ENCODE results near the gene CDC42EP3.

CDC42EP3 gene

GRCh38 chr2:37653093-37653492, 18.3 kb downstream of the CDC42EP3 start:
- H3K79me2 ChIP-seq (ENCODE audit: insufficient read depth, low read length) = no peaks in the 10 kb centered on the region
- H3K4me1 ChIP-seq (ENCODE audit: insufficient read depth, low read length) = no peaks in the 10 kb centered on the region
- no peak overlapping the region for H3K4me2 ChIP-seq (ENCODE audit: insufficient read depth, low read length)

GRCh38 chr2:37652199-37652640, 19.2 kb downstream of the CDC42EP3 start:
- Histone ChIP-seq H3K27ac (ENCODE audit: low read length) (no peak overlapping the region), H3K36me3 (ENCODE audit: insufficient read depth, low read length) (no peaks in the 10 kb centered on the region), H3K9ac (ENCODE audit: low read depth, low read length) (no peak overlapping the region), H2AFZ (ENCODE audit: low read depth, low read length) (no peak overlapping the region), H3K4me3 (ENCODE audit: low read depth in 1 of 2, low read length in 2 of 2) (no peak overlapping the region), H4K20me1 (ENCODE audit: insufficient read depth, low read length) (no peaks in the 10 kb centered on the region), H3K27me3 (ENCODE audit: insufficient read depth, low read length, poor library complexity) (peaks cover 5% of the 10 kb centered on the region), H3K4me1 (ENCODE audit: insufficient read depth, low read length) (no peaks in the 10 kb centered on the region), H3K79me2 (ENCODE audit: insufficient read depth, low read length) (no peaks in the 10 kb centered on the region), H3K9me3 (ENCODE audit: insufficient read depth, low read length, severe bottlenecking) (no peaks in the 10 kb centered on the region), H3K4me2 (ENCODE audit: insufficient read depth, low read length) (no peak overlapping the region)
- ATAC-seq (ENCODE audit: insufficient read depth, low read depth) (no peak), DNase-seq (no peak)
- TF ChIP-seq CTCF (IDR thresholded peaks at IDR 0.05; ENCODE audit: borderline replicate concordance, extremely low read depth, low read length, poor library complexity, severe bottlenecking) (no peak), EZH2 (IDR thresholded peaks at IDR 0.05; ENCODE audit: borderline replicate concordance, low read depth, low read length, severe bottlenecking) (no peak)

More at GRCh38 chr2:37653093-37653492, 18.3 kb downstream of the CDC42EP3 start:
- H2AFZ ChIP-seq (ENCODE audit: low read depth, low read length) = no peak overlapping the region
- H3K9me3 ChIP-seq (ENCODE audit: insufficient read depth, low read length, severe bottlenecking) = no peaks in the 10 kb centered on the region
- H3K4me3 ChIP-seq (ENCODE audit: low read depth in 1 of 2, low read length in 2 of 2) = no peak overlapping the region
- TF ChIP-seq CTCF (IDR thresholded peaks at IDR 0.05; ENCODE audit: borderline replicate concordance, extremely low read depth, low read length, poor library complexity, severe bottlenecking) (no peak), EZH2 (IDR thresholded peaks at IDR 0.05; ENCODE audit: borderline replicate concordance, low read depth, low read length, severe bottlenecking) (no peak)
- ATAC-seq (ENCODE audit: insufficient read depth, low read depth) (no peak), DNase-seq (no peak)
- peaks cover 5% of the 10 kb centered on the region for H3K27me3 ChIP-seq (ENCODE audit: insufficient read depth, low read length, poor library complexity)
- H3K27ac ChIP-seq (ENCODE audit: low read length) = no peak overlapping the region
- no peaks in the 10 kb centered on the region for H3K36me3 ChIP-seq (ENCODE audit: insufficient read depth, low read length)
- H4K20me1 ChIP-seq (ENCODE audit: insufficient read depth, low read length) = no peaks in the 10 kb centered on the region
- H3K9ac ChIP-seq (ENCODE audit: low read depth, low read length) = no peak overlapping the region

- Histone ChIP-seq H2AFZ (ENCODE audit: low read depth, low read length) (no peak overlapping the region), H4K20me1 (ENCODE audit: insufficient read depth, low read length) (no peaks in the 10 kb centered on the region), H3K4me1 (ENCODE audit: insufficient read depth, low read length) (no peaks in the 10 kb centered on the region), H3K79me2 (ENCODE audit: insufficient read depth, low read length) (no peaks in the 10 kb centered on the region), H3K4me3 (ENCODE audit: low read depth in 1 of 2, low read length in 2 of 2) (no peak overlapping the region), H3K27me3 (ENCODE audit: insufficient read depth, low read length, poor library complexity) (peaks cover 5% of the 10 kb centered on the region), H3K4me2 (ENCODE audit: insufficient read depth, low read length) (no peak overlapping the region), H3K27ac (ENCODE audit: low read length) (no peak overlapping the region), H3K9ac (ENCODE audit: low read depth, low read length) (no peak overlapping the region), H3K36me3 (ENCODE audit: insufficient read depth, low read length) (no peaks in the 10 kb centered on the region), H3K9me3 (ENCODE audit: insufficient read depth, low read length, severe bottlenecking) (no peaks in the 10 kb centered on the region)
- TF ChIP-seq EZH2 (IDR thresholded peaks at IDR 0.05; ENCODE audit: borderline replicate concordance, low read depth, low read length, severe bottlenecking) (no peak), CTCF (IDR thresholded peaks at IDR 0.05; ENCODE audit: borderline replicate concordance, extremely low read depth, low read length, poor library complexity, severe bottlenecking) (no peak)
- no peak for ATAC-seq (ENCODE audit: insufficient read depth, low read depth)
- no peak for DNase-seq
Measured at GRCh38 chr2:37650548-37651093, 20.8 kb downstream of the CDC42EP3 start.

Data from DND-41 (cell line).